GM12874 (cell line): ENCODE results near the gene SRGN.

Experiments used
- TF ChIP-seq, protein P1 (sequence below): IDR thresholded peaks from 2 replicates; pipeline ENCODE4 v1.5.1; 2011; ENCODE audit warnings: low read depth, mild to moderate bottlenecking, control low read depth, low read length, moderate library complexity; ENCODE audit not compliant: insufficient read depth

The SRGN gene

DNA sequence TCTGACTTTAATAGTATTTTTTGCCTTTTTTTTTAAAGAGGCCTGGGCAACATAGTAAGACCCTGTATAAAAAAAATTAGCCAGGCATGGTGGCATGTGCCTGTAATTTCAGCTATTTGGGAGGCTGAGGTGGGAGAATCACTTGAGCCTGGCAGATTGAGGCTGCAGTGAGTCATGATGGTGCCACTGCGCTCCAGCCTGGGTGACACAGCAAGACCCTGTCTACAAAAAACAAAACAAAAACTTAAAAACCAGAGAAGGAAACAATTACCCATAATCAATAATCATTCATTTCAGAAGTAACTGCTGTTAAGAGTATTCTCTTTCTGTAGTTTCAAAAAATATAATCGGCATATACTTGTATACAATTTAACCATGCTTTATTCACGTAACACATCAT, 64.1 kb downstream of the SRGN start:
- TF ChIP-seq, protein P1, sequence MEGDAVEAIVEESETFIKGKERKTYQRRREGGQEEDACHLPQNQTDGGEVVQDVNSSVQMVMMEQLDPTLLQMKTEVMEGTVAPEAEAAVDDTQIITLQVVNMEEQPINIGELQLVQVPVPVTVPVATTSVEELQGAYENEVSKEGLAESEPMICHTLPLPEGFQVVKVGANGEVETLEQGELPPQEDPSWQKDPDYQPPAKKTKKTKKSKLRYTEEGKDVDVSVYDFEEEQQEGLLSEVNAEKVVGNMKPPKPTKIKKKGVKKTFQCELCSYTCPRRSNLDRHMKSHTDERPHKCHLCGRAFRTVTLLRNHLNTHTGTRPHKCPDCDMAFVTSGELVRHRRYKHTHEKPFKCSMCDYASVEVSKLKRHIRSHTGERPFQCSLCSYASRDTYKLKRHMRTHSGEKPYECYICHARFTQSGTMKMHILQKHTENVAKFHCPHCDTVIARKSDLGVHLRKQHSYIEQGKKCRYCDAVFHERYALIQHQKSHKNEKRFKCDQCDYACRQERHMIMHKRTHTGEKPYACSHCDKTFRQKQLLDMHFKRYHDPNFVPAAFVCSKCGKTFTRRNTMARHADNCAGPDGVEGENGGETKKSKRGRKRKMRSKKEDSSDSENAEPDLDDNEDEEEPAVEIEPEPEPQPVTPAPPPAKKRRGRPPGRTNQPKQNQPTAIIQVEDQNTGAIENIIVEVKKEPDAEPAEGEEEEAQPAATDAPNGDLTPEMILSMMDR, result no peak

DNA sequence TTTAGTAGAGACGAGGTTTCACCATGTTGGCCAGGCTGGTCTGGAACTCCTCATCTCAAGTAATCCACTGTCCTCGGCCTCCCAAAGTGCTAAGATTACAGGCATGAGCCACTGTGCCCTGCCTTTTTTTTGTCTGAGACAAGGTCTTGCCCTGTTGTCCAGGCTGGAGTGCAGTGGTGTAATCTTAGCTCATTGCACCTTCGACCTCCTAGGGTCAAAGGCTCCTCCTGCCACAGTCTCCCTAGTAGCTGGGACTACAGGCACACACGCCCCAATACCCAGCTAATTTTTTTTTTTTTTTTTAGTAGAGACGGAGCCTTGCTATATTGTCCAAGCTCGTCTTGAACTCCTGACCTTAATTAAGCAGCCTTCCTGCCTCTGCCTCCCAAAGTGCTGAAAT, 65.3 kb downstream of the SRGN start:
- TF ChIP-seq, protein P1, result no peak
